NCI-H1436 (cell line): Measurements from ENCODE around the gene GXYLT2.
"Not testable (repeated sequence)": the region's sequence is repeated elsewhere in the genome, so short reads cannot be mapped to it uniquely, and the experiment has no call there.

Source experiments
- DNase-seq: peaks from one replicate; lab custom pipeline; 2025; lab: John Stamatoyannopoulos, UW

The GXYLT2 gene

GRCh38 chr3:72892081-72892775 is 4.4 kb downstream of the GXYLT2 start:
- DNase-seq = no peak

- no peak for DNase-seq
Measured at GRCh38 chr3:72892870-72893269, 5.0 kb downstream of the GXYLT2 start.

- DNase-seq = no peak
Measured at GRCh38 chr3:72894976-72895552, 7.2 kb downstream of the GXYLT2 start.

- no peak for DNase-seq
Measured at GRCh38 chr3:72896996-72897757, 9.3 kb downstream of the GXYLT2 start.

- no peak for DNase-seq
Measured at GRCh38 chr3:72897758-72898007, 9.8 kb downstream of the GXYLT2 start.

- no peak for DNase-seq
Measured at GRCh38 chr3:72899349-72899765, 11.5 kb downstream of the GXYLT2 start.

- DNase-seq = no peak
Measured at GRCh38 chr3:72900048-72900447, 12.2 kb downstream of the GXYLT2 start.

GRCh38 chr3:72901840-72902239 is 14.0 kb downstream of the GXYLT2 start:
- no peak for DNase-seq

- DNase-seq = no peak
Measured at GRCh38 chr3:72903004-72903403, 15.2 kb downstream of the GXYLT2 start.

- no peak for DNase-seq
Measured at GRCh38 chr3:72904163-72904562, 16.3 kb downstream of the GXYLT2 start.

GRCh38 chr3:72906154-72906553 is 18.3 kb downstream of the GXYLT2 start:
- DNase-seq = no peak

GRCh38 chr3:72907131-72907711 is 19.4 kb downstream of the GXYLT2 start:
- DNase-seq = no peak

- no peak for DNase-seq
Measured at GRCh38 chr3:72907731-72908620, 20.1 kb downstream of the GXYLT2 start.

GRCh38 chr3:72909591-72909990 is 21.7 kb downstream of the GXYLT2 start:
- no peak for DNase-seq

GRCh38 chr3:72912532-72912931 is 24.7 kb downstream of the GXYLT2 start:
- DNase-seq = no peak

GRCh38 chr3:72914383-72914782 is 26.5 kb downstream of the GXYLT2 start:
- no peak for DNase-seq

GRCh38 chr3:72916250-72916649 is 28.4 kb downstream of the GXYLT2 start:
- no peak for DNase-seq

GRCh38 chr3:72919520-72919919 is 31.7 kb downstream of the GXYLT2 start:
- no peak for DNase-seq

GRCh38 chr3:72924055-72924454 is 36.2 kb downstream of the GXYLT2 start:
- no peak for DNase-seq

- not testable (repeated sequence) for DNase-seq
Measured at GRCh38 chr3:72928781-72929735, 41.2 kb downstream of the GXYLT2 start.

- no peak for DNase-seq
Measured at GRCh38 chr3:72930754-72931153, 42.9 kb downstream of the GXYLT2 start.
